Right cardiac atrium (tissue), 5 donors: Measurements from ENCODE around the gene AKIP1. TPM values are rescaled to one million over a fixed set of nuclear protein-coding genes. Genes with fewer than 3 reads are reported as not detected.

Experiments
- ATAC-seq, 2 donors: fragments of 200-7000 bp; cut with Tn5 transposase; one replicate each; pipeline versions ENCODE4 v1.8.0 to v1.9.1; 2020; ENCODE audit warnings: moderate library complexity in 2 of 2, mild to moderate bottlenecking in 1 of 2
- DNase-seq, 3 donors: peaks; one replicate each; pipeline ENCODE4 v3.0.0-alpha.2; 2020
- H3K27ac ChIP-seq: one replicate; pipeline ENCODE4 v1.5.1; 2013; ENCODE audit warnings: mild to moderate bottlenecking, low read length, control low read depth, moderate library complexity
- H3K27me3 ChIP-seq: one replicate; pipeline ENCODE4 v1.6.1; 2013; ENCODE audit not compliant: control insufficient read depth, insufficient read depth
- H3K4me1 ChIP-seq: one replicate; pipeline ENCODE4 v1.6.1; 2013; ENCODE audit warnings: low read length; ENCODE audit not compliant: control insufficient read depth, insufficient read depth
- H3K4me3 ChIP-seq: one replicate; pipeline ENCODE4 v1.5.1; 2013; ENCODE audit warnings: low read length, control low read depth
- H3K9me3 ChIP-seq: one replicate; pipeline ENCODE4 v1.6.1; 2013; ENCODE audit warnings: low read length; ENCODE audit not compliant: control insufficient read depth
- WGBS: extraction: QIAGEN DNeasy Blood & Tissue Kit; methylation state at CpG from one replicate; pipeline ENCODE4 v1.1.7; 2013; 5-methylcytosine and 5-hydroxymethylcytosine counted together
- intact Hi-C, 4 donors: fragments of 100-400 bp; cut with DNase I; formaldehyde crosslinking; loops; one replicate each; pipeline versions ENCODE4 v1.11.0 to v1.14.0; 2022 to 2023
- polyA plus RNA-seq: library from polyadenylated mRNA; stranded (reverse); fragments of 200-250 nt; gene quantifications from one replicate; pipeline ENCODE4 v1.2.3, GENCODE V29; 2013
- total RNA-seq, 4 donors: library from RNA; stranded (reverse); fragmentation: NEBNext Ultra II Directional; extraction: Animal tissue kit (Norgen Biotek cat#: 25700); gene quantifications; one replicate each; pipeline ENCODE4 v1.2.1, GENCODE V29; 2021
- donor health status: healthy with polysubstance abuse.
- donor health status: DM: no; HTN: yes; CAD: no.
- donor health status: DM: no; HTN: no; CAD: no.
- donor health status: DM: no; HTN: yes; CAD: no; lungs with severe emphysema.
- donor health status: DM: yes; HTN: yes; CAD: no.

Gene AKIP1
- total and polyA plus RNA-seq, 5 donors = 24.4 to 30.3 (median 25.9) TPM

- DNase-seq = no peak
- Histone ChIP-seq H3K9me3 (no peaks in the 10 kb centered on the region), H3K4me3 (no peak overlapping the region), H3K27ac (no peak overlapping the region), H3K4me1 (peaks cover 2% of the 10 kb centered on the region), H3K27me3 (no peaks in the 10 kb centered on the region)
- peak in 1 of 2 donors; percentile 38 for ATAC-seq
- 66% methylated on average over 5 of the region's 5 CpGs for WGBS
- intact Hi-C loops = loop anchor here in 1 of 4 donors (10.0 kb wide), 1 partner anchor 218 kb away; no protein-coding TSS in a partner anchor
These were observed 6.3 kb downstream of the AKIP1 start for GRCh38 chr11:8917157-8917825.

DNA sequence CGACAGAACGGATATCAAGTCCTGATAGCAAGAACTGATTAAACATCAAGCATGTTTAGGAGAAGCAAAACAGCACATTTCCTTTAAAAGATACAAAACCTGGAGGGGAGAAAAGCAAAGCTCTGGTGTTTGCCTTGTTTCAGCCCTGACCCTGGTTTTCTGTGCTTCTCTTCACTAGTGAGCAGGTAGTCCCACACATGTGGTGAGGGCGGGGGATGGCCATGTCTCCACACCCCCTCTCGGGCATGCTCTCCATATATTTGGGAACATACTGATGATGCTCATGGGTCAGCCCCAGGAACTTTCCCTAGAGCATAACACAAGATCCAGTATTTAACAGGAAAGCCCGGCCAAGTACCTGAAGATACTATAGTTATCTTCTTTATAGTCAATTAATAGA is 11.7 kb downstream of the AKIP1 start:
- no peak overlapping the region for H3K4me3 ChIP-seq
- no peak overlapping the region for H3K27ac ChIP-seq
- no peaks in the 10 kb centered on the region for H3K27me3 ChIP-seq
- 80% methylated on average over 5 of the region's 5 CpGs for WGBS
- no peaks in the 10 kb centered on the region for H3K9me3 ChIP-seq
- ATAC-seq (no peak), DNase-seq (no peak)
- intact Hi-C loops = no loop called here
- no peaks in the 10 kb centered on the region for H3K4me1 ChIP-seq

DNA sequence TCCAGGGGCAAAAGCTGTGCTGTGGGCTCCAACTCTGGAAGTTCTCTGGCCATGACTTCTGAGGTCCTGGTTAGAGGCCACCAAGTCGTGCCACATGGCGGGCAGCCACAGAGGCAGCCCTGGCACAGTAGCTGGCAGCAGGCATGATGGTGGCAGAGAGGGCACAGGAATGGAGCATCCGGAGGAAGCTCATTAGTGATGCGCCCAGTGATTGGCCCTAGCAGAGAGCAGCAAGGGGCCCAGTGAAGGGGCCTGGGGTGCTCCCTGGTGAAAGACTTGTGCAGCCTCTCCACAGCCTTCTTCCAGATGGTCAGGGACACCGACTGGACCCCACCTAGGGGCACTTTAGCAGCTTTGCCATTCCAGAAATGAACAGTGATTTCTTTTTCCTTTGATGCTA is 14.7 kb downstream of the AKIP1 start:
- DNase-seq (no peak), ATAC-seq (no peak)
- intact Hi-C loops = no loop called here
- Histone ChIP-seq H3K4me1 (no peaks in the 10 kb centered on the region), H3K9me3 (no peaks in the 10 kb centered on the region), H3K27ac (no peak overlapping the region), H3K4me3 (no peak overlapping the region), H3K27me3 (no peaks in the 10 kb centered on the region)
- 96% methylated on average over 5 of the region's 5 CpGs for WGBS

DNA sequence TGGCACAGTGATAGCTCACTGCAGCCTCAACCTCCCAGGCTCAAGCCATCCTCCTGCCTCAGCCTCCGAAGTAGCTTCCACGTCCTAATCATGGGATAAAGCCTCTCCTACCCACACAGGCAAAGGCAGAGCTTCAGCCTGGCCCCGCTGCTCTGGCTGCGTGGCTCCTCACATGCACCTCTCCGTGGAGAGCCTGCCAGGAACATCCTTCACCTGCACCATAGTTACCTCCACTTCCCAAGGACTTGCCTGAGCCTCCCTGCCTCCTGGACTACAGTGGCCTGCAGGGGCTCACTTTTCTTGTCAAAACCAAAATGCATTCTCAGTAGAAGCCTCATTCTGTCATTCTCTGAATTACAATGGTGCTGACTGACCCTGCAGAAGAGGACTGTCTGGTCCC is 15.2 kb downstream of the AKIP1 start:
- intact Hi-C loops = no loop called here
- Histone ChIP-seq H3K27me3 (no peaks in the 10 kb centered on the region), H3K9me3 (no peaks in the 10 kb centered on the region), H3K4me1 (no peaks in the 10 kb centered on the region), H3K4me3 (no peak overlapping the region), H3K27ac (no peak overlapping the region)
- DNase-seq (no peak), ATAC-seq (no peak)
- WGBS = 92% methylated on average over 5 of the region's 5 CpGs

- Histone ChIP-seq H3K4me3 (no peak overlapping the region), H3K4me1 (no peaks in the 10 kb centered on the region), H3K9me3 (no peaks in the 10 kb centered on the region), H3K27me3 (no peaks in the 10 kb centered on the region), H3K27ac (no peak overlapping the region)
- ATAC-seq (no peak), DNase-seq (no peak)
- WGBS = 82% methylated on average over 5 of the region's 5 CpGs
- intact Hi-C loops = no loop called here
These were observed 16.2 kb downstream of the AKIP1 start for GRCh38 chr11:8927233-8927632.

- ATAC-seq = no peak
- intact Hi-C loops = no loop called here
These were observed 17.2 kb downstream of the AKIP1 start for GRCh38 chr11:8928205-8928604.

GRCh38 chr11:8928981-8929615 is 18.1 kb downstream of the AKIP1 start:
- H3K27me3 ChIP-seq = no peaks in the 10 kb centered on the region
- 87% methylated on average over 9 of the region's 9 CpGs for WGBS

More at GRCh38 chr11:8928205-8928604, 17.2 kb downstream of the AKIP1 start:
- no peak for DNase-seq
- H3K27me3 ChIP-seq = no peaks in the 10 kb centered on the region
- no peaks in the 10 kb centered on the region for H3K9me3 ChIP-seq
- no peaks in the 10 kb centered on the region for H3K4me1 ChIP-seq
- no peak overlapping the region for H3K27ac ChIP-seq
- H3K4me3 ChIP-seq = no peak overlapping the region
- WGBS = 96% methylated on average over 4 of the region's 4 CpGs

GRCh38 chr11:8930456-8931175 is 19.6 kb downstream of the AKIP1 start:
- WGBS = 93% methylated on average over 12 of the region's 12 CpGs
- intact Hi-C loops = no loop called here
- ATAC-seq = no peak

More at GRCh38 chr11:8928981-8929615, 18.1 kb downstream of the AKIP1 start:
- ATAC-seq (no peak), DNase-seq (no peak)
- Histone ChIP-seq H3K9me3 (no peaks in the 10 kb centered on the region), H3K4me3 (no peak overlapping the region), H3K27ac (no peak overlapping the region), H3K4me1 (no peaks in the 10 kb centered on the region)
- intact Hi-C loops = no loop called here

DNA sequence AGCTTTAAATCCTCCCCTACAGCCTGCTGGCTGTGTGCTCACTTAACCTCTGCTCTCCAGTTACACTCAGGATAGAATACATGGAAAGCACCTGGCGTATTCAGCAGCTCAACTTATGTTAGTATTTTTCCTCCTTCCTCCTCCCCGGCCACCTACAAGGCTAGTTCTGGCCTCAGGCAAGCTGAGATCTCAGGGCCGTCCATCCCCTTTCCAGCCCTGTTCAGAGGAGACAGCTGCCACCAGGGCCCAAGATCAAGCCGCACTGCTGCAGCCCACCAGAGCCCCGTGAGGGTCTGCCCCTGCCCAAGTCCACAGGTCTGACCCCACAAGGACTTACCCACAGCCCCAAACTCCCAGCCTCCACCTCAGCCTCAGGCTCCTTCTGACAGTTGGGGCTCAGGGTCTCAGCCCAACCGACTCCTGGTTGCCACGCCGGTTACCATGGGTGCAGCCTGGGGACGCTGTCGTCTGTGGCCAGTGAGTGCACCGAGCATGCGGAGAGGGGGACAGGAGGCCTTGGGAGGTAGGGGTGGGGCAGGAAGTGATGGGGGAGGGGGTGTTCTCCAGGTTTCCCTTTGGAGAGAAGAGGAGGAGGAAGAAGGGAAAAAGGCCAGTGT is 21.7 kb downstream of the AKIP1 start, which contains the start of gene C11orf16:
Gene C11orf16, minus strand, starts transcription at position 384 of the 617 bp plus-strand sequence. CDS start 639 bp downstream, outside the sequence.
- DNase-seq = no peak
- no peak for ATAC-seq
- H3K27me3 ChIP-seq = no peaks in the 10 kb centered on the region
- H3K4me1 ChIP-seq = no peaks in the 10 kb centered on the region
- H3K4me3 ChIP-seq = no peak within 1 kb of the TSS
- no peaks in the 10 kb centered on the region for H3K9me3 ChIP-seq
- WGBS = 76% methylated on average over 12 of the region's 12 CpGs
- intact Hi-C loops = no loop called here
- H3K27ac ChIP-seq = no peak within 1 kb of the TSS

More at GRCh38 chr11:8930456-8931175, 19.6 kb downstream of the AKIP1 start:
- DNase-seq = no peak
- Histone ChIP-seq H3K9me3 (no peaks in the 10 kb centered on the region), H3K4me3 (no peak overlapping the region), H3K27ac (no peak overlapping the region), H3K4me1 (no peaks in the 10 kb centered on the region), H3K27me3 (no peaks in the 10 kb centered on the region)

- no peaks in the 10 kb centered on the region for H3K4me1 ChIP-seq
- intact Hi-C loops = no loop called here
- DNase-seq (no peak), ATAC-seq (no peak)
- WGBS = 92% methylated on average over 6 of the region's 6 CpGs
- H3K27me3 ChIP-seq = no peaks in the 10 kb centered on the region
- H3K4me3 ChIP-seq = no peak overlapping the region
- H3K27ac ChIP-seq = no peak overlapping the region
- no peaks in the 10 kb centered on the region for H3K9me3 ChIP-seq
These were observed 22.9 kb downstream of the AKIP1 start for GRCh38 chr11:8933931-8934330.
